ENCODE results near the gene MAP1LC3B. TPM values are rescaled to one million over a fixed set of nuclear protein-coding genes. Genes with fewer than 3 reads are reported as not detected.

Gene MAP1LC3B
- 10 to 100 TPM; 45.4 to 50.8 TPM for total RNA-seq

DNA sequence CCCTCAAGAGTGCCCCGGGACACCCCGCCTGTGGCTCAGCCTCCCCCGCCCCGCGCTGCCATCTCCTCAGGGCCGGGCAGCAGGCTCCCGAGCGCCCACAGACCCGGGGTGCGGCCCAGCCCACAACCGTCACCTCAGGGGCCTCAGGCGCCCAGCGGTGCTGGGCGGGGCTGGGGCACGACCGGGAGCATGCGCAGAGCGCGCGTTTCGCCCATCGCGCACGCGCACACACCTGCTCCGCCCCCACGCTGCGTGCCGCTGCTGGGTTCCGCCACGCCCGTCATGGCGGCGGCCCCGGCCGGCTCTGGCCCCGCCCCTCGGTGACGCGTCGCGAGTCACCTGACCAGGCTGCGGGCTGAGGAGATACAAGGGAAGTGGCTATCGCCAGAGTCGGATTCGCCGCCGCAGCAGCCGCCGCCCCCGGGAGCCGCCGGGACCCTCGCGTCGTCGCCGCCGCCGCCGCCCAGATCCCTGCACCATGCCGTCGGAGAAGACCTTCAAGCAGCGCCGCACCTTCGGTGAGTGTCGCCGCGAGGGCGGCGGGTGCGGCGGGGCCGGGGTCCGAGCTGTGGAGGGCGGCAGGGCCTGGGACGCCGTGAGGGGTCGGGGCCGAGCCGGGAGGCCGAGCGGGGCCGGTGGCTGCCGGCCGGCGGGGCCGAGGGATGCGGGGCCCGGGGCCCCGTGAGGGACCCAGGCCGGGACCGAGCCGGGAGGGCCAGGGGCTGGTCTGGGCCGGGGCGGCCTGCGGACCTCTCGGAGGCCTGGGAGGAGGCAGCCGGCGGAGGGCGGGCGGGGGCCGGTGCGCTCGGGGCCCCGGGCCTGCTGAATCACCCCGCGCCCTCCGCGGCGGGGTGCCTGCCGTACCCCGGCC lies at the start of gene MAP1LC3B:
Gene MAP1LC3B, plus strand, starts transcription at position 387 of the 871 bp plus-strand sequence. Its CDS starts 92 bp downstream, at position 479.
- ATAC-seq (peak; percentile 65), DNase-seq (peak; percentile 97)
- H3K4me1 Mint-ChIP-seq = peaks cover 53% of the 10 kb centered on the region
- H3K27ac Mint-ChIP-seq = peak within 1 kb of the TSS; percentile 95
- H3K27me3 Mint-ChIP-seq = no peaks in the 10 kb centered on the region
- no peaks in the 10 kb centered on the region for H3K9me3 Mint-ChIP-seq (ENCODE audit: low read depth)
- H3K4me3 Mint-ChIP-seq = peak within 1 kb of the TSS; percentile 84
- peaks cover 5% of the 10 kb centered on the region for H3K36me3 Mint-ChIP-seq
- CTCF ChIA-PET = interaction anchor here (1.1 to 1.4 kb wide), 3 partner anchors 8 to 313 kb away, joined by 3 to 4 read pairs (median 3); partner anchors contain the start of gene FBXO31

DNA sequence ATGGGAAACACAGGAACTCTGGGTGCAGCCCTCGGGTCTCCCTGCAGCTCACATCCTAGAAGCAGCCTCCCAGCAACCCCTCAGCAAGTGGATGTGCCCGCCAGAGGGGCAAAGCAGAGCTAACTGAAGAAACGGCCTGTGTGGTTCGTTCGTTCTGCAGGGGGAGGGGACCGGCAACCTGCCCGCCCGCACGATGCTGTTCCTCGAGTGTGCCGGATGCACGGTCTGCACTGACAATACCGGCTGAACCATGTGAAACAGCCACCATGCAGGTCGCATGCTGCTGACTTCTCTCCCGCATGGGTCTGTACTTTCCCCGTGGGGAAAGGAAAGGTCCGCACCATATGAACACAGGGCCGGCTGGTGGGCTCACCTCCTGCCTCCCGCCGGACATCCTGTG lies 49.6 kb upstream of the MAP1LC3B start:
- H3K4me3 Mint-ChIP-seq = no peak overlapping the region
- no peak for ATAC-seq
- H3K9me3 Mint-ChIP-seq (ENCODE audit: low read depth) = no peaks in the 10 kb centered on the region
- DNase-seq = no peak
- H3K36me3 Mint-ChIP-seq = peaks cover 33% of the 10 kb centered on the region
- H3K27ac Mint-ChIP-seq = no peak overlapping the region
- H3K4me1 Mint-ChIP-seq = peaks cover 24% of the 10 kb centered on the region
- CTCF ChIA-PET = no interaction called here
- H3K27me3 Mint-ChIP-seq = no peaks in the 10 kb centered on the region

DNA sequence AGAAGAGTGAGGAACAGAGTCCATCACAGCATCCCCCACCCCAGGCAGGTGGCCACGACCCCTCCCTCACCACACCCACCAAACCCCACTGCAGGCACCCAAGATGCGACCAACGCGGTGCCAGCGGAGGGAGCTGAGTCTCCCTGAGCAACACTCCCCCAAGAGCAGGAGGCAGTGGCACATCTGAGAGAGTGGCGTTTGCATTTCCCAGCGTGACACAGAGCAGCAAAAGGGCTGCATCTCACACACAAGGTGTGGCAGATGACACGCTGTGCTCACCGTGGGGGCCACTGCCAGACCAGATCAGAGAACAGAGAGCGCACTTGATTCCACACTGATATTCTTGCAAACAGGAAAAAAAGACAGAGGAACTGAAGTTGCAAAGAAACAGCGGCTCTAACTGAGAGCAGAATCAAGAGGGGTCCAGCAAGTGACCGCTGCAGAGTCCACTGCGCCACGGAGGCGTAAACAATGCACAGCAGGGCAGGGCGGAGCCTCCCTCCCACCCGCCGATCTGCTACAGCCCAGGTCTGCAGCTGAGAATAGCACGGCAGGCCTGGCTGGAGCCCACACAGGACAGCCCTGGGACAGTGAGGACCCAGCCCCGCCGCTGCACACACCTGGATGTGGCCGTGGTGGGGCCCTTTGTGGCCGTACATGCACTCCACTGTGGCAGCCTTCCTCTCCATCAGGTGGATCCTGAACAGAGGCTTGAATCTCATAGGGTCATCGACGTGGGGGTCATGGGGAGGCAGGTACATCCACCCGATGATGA lies 49.0 kb upstream of the MAP1LC3B start:
- Mint-ChIP-seq H3K27me3 (no peaks in the 10 kb centered on the region), H3K27ac (no peak overlapping the region), H3K4me3 (no peak overlapping the region), H3K36me3 (peaks cover 31% of the 10 kb centered on the region), H3K4me1 (peaks cover 20% of the 10 kb centered on the region), H3K9me3 (ENCODE audit: low read depth) (no peaks in the 10 kb centered on the region)
- CTCF ChIA-PET = interaction anchor here (0.7 kb wide), 1 partner anchor 11 kb away, joined by 3 read pairs; no protein-coding TSS in a partner anchor
- DNase-seq (no peak), ATAC-seq (no peak)

DNA sequence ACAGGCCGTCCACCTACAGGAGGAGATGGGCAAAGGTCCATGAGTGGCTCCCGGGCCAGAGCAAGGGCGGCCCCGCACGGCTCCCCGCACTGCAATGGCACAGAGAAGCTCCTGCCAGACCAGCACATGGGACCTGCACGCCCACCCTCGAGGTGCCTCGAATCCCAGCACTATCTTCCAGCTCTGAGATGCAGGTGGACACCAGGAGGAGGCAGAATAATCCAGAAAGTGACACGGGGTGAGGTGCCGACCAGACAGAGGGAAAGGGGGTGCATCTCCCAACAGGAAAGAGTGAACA lies 48.4 kb upstream of the MAP1LC3B start:
- ATAC-seq = no peak
- Mint-ChIP-seq H3K4me3 (no peak overlapping the region), H3K9me3 (ENCODE audit: low read depth) (no peaks in the 10 kb centered on the region), H3K27me3 (no peaks in the 10 kb centered on the region), H3K4me1 (peaks cover 19% of the 10 kb centered on the region), H3K27ac (peak overlapping the region; percentile 11), H3K36me3 (peaks cover 31% of the 10 kb centered on the region)
- no peak for DNase-seq
- CTCF ChIA-PET = interaction anchor here (0.7 to 1.2 kb wide), 2 partner anchors 12 to 40 kb away, joined by 3 read pairs; partner anchors contain the start of gene FBXO31

DNA sequence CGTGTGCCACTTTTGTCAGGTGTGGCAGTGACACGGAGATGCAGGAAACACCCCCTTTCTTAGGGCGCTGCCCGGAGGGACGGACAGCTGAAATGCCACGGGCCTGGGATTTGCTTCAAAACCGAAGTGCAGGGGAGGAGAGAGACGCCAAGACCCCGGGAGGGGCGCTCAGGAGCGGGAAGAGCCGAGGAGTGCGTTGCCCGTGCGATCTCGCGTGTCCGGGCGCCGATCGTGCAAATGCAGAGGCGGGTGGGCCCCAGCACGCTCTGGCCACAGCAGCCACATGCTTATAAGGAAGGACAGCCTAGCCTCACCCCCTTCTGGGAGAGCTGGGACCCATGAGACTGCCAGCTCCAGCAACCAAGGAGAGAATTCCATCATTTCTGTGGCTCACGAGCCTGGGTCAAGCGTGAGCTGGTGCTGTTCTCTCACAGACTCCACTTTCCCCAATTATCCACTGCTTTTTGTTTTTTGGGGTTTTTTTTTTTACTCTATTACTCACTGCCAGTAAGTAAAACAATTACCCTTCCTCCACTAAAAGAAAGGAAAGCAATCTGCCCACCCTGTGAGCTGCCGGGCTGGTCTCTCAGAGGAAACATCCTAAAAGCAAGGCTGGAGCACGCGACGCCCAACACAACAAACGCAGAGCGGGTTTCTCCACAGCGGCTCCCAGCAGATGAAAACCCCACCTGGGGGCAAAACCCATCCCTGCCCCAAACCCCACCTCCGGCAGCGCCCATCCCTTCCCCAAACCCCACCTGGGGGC lies 47.8 kb upstream of the MAP1LC3B start:
- ATAC-seq = no peak
- Mint-ChIP-seq H3K4me3 (peak overlapping the region; percentile 39), H3K4me1 (peaks cover 18% of the 10 kb centered on the region), H3K36me3 (peaks cover 26% of the 10 kb centered on the region), H3K27ac (peak overlapping the region; percentile 46), H3K9me3 (ENCODE audit: low read depth) (no peaks in the 10 kb centered on the region), H3K27me3 (no peaks in the 10 kb centered on the region)
- CTCF ChIA-PET = interaction anchor here (1.0 to 1.6 kb wide), 3 partner anchors 20 to 39 kb away, joined by 3 to 5 read pairs (median 4); partner anchors contain the start of gene FBXO31
- DNase-seq = no peak

DNA sequence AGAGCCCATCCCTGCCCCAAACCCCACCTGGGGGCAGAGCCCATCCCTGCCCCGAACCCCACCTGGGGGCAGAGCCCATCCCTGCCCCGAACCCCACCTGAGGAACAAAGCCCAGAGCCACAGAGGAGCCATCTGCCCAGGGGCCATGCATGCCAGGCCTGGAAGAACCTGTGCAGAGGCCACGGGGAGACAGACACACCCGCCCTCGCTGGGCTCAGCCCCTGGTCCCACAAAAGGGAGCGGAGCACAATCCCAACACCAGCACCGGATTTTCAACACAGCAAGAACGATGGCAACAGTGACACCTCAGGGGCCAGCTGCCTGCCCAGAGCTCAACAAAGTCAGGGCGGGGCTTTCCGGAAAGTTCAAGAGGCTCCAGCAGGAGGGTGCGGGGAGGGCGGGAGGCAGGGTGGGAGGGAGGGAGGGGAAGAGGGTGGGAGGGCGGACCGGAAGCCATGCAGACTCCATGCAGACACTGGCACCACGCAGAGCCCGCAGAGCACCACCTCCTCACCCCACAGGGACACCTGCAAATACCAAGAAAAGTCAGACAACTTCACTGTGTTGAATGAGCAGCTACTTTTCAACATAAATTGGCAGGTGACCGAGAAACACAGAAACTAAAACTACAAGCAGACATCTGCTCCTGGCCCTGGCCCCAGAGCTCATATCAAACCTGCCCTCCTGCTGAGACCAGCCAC lies 47.1 kb upstream of the MAP1LC3B start:
- DNase-seq = peak; percentile 79
- CTCF ChIA-PET = interaction anchor here (1.0 to 1.6 kb wide), 3 partner anchors 21 to 39 kb away, joined by 3 to 5 read pairs (median 4); partner anchors contain the start of gene FBXO31
- H3K4me3 Mint-ChIP-seq = peak overlapping the region; percentile 62
- H3K4me1 Mint-ChIP-seq = peaks cover 18% of the 10 kb centered on the region
- H3K36me3 Mint-ChIP-seq = peaks cover 23% of the 10 kb centered on the region
- ATAC-seq = peak; percentile 72
- no peaks in the 10 kb centered on the region for H3K27me3 Mint-ChIP-seq
- H3K9me3 Mint-ChIP-seq (ENCODE audit: low read depth) = no peaks in the 10 kb centered on the region
- H3K27ac Mint-ChIP-seq = peak overlapping the region; percentile 86

DNA sequence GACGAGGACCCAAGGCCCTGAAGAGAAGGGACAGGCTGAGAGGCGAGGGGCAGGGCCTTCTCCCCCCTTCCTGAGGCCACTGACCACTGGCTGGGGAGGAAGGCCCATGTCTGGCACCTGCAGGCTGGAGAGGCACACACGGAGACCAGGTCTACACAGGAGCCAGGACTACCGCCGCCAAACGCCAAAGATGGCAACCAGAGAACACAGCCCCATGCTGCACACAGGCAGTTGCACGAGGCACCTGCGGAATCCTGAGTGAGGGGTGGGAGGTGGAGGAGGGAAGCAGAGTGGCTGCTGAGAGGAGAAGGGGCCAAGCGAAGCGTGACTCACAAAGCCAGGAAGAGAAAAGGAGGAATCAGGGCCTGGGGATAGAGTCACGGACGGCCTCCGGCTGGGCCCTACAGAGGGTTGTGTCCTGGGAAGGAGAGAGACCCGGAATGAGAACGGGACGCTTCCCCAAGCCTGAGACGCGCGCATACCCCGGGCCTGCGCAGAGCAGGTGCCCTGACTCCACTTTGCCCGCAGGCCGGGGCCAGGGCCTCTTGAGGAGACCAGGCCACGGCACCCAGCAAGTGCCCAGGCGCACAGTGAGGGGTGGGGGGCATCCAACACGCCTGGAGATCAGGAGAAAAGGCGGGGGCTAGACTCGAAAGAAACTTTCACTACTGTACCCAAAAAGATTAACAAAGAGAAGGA lies 46.3 kb upstream of the MAP1LC3B start:
- DNase-seq = no peak
- peak overlapping the region; percentile 86 for H3K27ac Mint-ChIP-seq
- no peak for ATAC-seq
- peaks cover 16% of the 10 kb centered on the region for H3K4me1 Mint-ChIP-seq
- H3K9me3 Mint-ChIP-seq (ENCODE audit: low read depth) = no peaks in the 10 kb centered on the region
- H3K4me3 Mint-ChIP-seq = peak overlapping the region; percentile 62
- H3K27me3 Mint-ChIP-seq = no peaks in the 10 kb centered on the region
- H3K36me3 Mint-ChIP-seq = peaks cover 19% of the 10 kb centered on the region
- CTCF ChIA-PET = interaction anchor here (1.0 to 1.6 kb wide), 2 partner anchors 22 to 28 kb away, joined by 4 to 5 read pairs; no protein-coding TSS in a partner anchor

DNA sequence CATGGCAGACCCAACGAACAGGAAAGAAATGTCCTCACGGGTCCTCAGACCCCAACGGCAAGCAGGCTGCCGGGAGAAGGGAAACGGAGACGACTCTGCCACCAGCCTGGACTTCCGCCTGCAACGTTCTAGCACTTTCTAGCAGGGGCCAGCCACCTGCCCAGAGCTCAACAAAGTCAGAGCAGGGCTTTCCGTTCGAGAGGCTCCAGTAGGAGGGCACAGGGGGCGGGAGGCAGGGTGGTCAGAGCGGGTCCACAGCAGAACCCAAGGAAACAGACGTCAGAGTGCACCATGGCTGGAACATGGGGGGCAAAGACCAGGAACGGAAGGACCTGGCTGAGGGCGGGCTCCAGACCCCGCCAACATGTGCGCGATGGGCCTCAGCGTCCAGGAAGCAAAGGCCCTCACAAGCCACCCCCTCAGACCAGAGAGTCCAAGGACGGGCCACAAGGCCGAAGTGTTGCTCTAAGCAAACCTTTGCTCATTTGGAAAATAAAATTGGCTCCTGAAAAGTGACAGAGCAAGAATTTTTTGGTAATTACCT lies 45.5 kb upstream of the MAP1LC3B start:
- CTCF ChIA-PET = no interaction called here
- no peak for DNase-seq
- no peak overlapping the region for H3K4me3 Mint-ChIP-seq
- no peaks in the 10 kb centered on the region for H3K27me3 Mint-ChIP-seq
- no peak overlapping the region for H3K27ac Mint-ChIP-seq
- no peaks in the 10 kb centered on the region for H3K9me3 Mint-ChIP-seq (ENCODE audit: low read depth)
- no peak for ATAC-seq
- peaks cover 17% of the 10 kb centered on the region for H3K36me3 Mint-ChIP-seq
- peaks cover 16% of the 10 kb centered on the region for H3K4me1 Mint-ChIP-seq

DNA sequence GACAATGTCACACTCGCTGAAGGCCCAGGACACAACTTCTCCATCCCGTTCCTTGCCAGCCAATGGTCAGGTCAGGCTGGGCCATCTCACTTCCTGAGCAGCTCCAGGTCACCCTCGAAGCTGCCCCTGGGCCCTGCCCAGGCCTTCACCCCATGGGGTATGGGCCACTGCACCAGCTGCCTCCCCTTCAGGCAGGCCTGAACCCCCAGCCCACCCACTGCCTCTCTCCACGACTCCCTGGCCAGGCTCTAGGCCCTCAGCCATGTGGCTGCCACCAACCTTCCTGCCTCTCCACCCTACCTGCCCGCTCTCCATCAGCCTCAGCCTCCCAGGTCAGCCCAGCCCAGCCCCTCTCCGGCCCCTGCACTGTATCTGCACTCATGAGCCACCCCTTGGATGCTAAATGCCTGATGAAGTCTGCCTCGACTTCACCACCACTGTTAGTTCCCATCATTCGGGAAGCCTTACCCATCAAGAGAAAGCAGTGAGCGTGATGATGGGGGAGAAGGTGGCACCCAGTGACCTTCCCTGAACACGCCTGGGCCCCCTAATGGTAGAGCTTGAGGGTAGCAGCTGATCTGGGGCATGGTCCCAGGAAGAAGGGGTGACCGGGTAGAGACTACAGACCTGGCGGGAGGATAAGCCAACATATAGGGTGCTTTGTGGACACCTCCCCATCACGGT lies 44.1 kb upstream of the MAP1LC3B start:
- no peaks in the 10 kb centered on the region for H3K9me3 Mint-ChIP-seq (ENCODE audit: low read depth)
- CTCF ChIA-PET = interaction anchor here (1.5 kb wide), 1 partner anchor 23 kb away, joined by 3 read pairs; no protein-coding TSS in a partner anchor
- no peak overlapping the region for H3K4me3 Mint-ChIP-seq
- peaks cover 10% of the 10 kb centered on the region for H3K36me3 Mint-ChIP-seq
- peaks cover 16% of the 10 kb centered on the region for H3K4me1 Mint-ChIP-seq
- no peak for DNase-seq
- H3K27ac Mint-ChIP-seq = no peak overlapping the region
- H3K27me3 Mint-ChIP-seq = no peaks in the 10 kb centered on the region
- no peak for ATAC-seq

DNA sequence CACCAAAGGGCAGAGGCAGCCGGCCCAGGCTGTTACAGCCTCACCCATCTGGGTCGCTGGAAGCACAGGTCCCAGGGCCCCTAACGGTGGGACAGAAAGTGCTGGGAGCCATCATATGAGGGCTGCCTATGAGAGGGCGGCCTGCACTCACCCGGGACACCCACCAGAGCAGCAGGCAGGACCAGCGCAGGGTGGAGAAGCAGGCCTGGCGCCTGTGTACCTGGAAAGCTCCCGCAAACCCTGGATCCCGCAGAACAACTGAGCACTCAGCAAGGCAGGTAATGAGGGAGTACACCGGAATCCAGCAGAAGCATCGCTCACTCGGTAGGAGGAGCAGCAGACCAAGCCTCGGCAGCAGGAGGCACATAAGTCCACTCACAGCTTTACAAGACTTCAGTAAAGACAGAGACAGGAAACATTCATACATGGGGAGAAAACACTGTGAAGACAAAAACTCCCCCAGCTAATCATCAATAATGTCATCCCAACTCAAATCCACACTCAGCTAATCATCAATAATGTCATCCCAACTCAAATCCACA lies 43.4 kb upstream of the MAP1LC3B start:
- ATAC-seq (no peak), DNase-seq (no peak)
- CTCF ChIA-PET = no interaction called here
- Mint-ChIP-seq H3K36me3 (peaks cover 10% of the 10 kb centered on the region), H3K27me3 (no peaks in the 10 kb centered on the region), H3K4me1 (peaks cover 13% of the 10 kb centered on the region), H3K4me3 (no peak overlapping the region), H3K9me3 (ENCODE audit: low read depth) (no peaks in the 10 kb centered on the region), H3K27ac (no peak overlapping the region)

DNA sequence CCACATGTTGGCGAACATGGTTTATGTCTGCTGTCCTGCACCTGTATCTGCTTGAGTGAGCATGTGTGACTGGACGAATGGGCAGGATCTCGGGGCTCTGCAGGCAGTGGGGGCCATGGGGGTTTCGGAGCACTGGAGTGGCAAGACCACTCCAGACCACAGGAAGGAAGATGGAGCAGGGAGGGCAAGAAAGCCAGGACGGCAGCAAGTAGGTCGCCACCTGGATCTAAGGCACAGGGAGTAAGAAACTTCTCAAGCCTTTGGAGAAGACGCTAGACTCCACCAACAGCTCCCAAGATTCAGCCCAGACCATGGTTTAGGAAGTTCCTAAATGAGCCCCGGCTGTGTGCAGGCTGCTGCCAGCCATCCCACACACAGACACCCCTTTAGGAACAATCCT lies 42.1 kb upstream of the MAP1LC3B start:
- ATAC-seq = no peak
- Mint-ChIP-seq H3K9me3 (ENCODE audit: low read depth) (no peaks in the 10 kb centered on the region), H3K4me1 (peaks cover 7% of the 10 kb centered on the region), H3K4me3 (no peak overlapping the region), H3K36me3 (peaks cover 6% of the 10 kb centered on the region), H3K27me3 (no peaks in the 10 kb centered on the region), H3K27ac (no peak overlapping the region)
- CTCF ChIA-PET = no interaction called here
- no peak for DNase-seq

Measured in activated CD8-positive, alpha-beta memory T cell treated with anti-CD3 and anti-CD28 coated beads, Interleukin-2, amount 10 ng/mL, durations not matched to agents 7 days and 5 days (primary cell).